ENCODE results near the gene DCAF7. TPM values are rescaled to one million over a fixed set of nuclear protein-coding genes. Genes with fewer than 3 reads are reported as not detected.

The DCAF7 gene
- total RNA-seq, 1 experiment from 2014 or later = 37.1 TPM

DNA sequence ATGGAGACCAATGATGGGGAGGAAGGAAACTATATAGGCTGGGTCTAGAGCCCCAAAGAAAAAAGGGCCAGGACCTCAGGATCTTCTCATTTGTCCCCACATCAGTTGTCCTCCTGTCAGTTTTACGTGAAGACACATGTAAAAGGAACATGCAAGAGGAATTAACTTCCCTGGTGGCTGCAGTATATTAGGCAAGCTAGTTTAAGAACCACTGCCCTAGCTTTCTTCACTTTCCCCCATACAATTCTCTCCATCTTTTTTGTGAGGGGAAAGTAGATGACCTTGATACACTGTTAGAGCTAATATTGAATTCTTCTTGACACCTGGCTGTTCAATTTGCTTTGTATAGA lies 74.2 kb downstream of the DCAF7 start:
- no peak for DNase-seq (ENCODE audit: low read depth)

DNA sequence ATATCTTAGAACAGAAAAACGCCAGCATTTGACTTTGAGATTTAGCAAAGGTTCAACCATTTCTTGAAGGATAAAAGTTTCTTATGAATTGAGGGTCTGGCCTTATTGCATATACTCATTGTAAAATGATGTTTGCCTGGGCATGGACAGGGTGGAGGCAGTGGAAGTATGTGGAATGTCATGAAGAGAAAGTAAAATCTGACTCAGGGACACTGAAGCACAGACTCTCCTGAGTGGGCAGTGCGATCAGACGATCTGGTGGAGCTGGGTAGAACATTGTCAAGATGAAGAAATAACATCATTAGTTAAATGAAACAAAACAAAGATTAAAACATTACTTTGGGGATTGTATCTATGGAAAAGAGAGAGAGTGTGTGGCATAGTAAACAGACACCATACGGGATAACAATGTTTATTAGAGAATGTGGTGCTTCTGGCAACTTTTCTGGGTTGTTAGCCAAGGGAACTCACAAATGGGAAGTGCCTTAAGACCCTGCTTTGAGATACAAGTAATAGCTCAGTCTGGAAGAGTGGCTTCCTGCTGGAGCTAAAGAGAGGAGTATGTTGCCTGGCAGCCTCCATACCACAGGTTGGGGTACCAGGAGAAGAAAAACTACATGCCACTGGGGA lies 76.4 kb downstream of the DCAF7 start:
- DNase-seq (ENCODE audit: low read depth) = no peak

DNA sequence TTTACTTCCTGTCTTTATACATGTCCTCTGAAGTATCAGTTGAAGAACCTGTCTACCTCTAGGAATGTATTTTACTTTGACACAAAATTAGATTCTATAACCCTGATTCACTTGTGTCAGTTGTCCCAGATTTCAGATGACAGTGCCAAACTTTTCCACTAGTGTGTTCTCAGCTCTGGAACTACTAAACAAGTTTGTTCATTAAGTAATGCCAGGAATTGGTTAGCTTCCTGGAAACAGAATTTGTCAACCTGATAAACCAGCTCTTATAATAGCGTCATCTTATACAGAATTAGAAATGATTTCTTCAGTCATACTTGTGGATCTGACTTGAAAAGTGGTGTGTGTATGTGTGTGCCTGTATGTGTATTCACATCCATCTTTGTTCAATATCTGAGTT lies 79.3 kb downstream of the DCAF7 start:
- DNase-seq (ENCODE audit: low read depth) = no peak

DNA sequence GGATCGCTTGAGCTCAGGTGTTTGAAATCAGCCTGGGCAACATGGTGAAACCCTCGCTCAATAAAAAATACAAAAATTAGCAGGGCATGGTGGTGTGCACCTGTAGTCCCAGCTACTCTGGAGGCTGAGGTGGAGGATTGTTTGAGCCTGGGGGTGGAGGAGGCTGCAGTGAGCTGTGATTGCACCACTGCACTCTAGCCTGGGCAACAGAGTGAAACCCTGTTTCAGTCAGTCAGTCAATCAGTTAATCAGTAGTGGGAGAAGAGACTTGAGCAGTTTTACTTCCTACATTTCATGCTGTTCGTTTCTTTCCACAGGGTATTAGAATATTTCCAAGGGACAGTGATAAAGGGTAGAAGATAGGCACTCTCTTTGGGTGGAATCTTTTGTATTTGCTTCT lies 80.8 kb downstream of the DCAF7 start:
- DNase-seq (ENCODE audit: low read depth) = no peak

DNA sequence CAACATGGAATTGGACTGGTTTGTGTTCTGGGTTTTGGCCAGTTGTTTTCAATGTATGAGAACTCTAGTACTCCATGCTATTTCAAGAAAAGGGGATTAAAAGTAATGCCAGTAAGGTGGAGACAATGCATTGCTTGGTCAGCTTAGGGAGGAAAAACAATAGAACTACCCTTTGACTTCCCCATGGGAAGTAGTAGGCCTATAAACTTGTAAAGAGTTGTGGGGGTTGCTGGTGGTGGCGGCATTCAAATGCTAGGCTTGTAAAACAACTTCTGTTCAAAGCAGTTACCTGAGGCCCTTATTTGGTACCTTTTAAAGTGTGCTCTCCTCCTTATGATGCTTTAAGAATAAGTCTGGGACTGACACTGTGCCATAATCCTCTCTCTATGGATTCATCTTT lies 81.3 kb downstream of the DCAF7 start:
- no peak for DNase-seq (ENCODE audit: low read depth)

DNA sequence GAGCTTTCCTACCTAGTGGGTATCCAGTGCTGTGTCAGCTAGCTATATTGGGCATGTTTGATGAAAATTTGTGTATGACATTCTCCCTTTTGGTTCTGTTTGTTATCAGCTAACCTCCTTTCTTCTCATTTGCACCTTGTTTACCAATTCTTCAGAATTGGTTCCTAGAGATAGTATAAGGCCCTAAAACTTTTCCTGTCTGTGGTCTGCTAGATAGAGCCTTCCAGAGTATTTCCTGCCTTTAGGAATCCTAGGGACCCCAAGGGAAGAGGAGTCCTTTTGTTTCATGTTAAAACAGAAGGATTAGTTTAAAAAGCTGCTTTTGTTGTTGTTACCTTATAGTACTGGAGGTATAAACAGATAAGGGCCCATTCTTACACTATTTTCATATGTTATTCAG lies 83.5 kb downstream of the DCAF7 start:
- DNase-seq (ENCODE audit: low read depth) = no peak

DNA sequence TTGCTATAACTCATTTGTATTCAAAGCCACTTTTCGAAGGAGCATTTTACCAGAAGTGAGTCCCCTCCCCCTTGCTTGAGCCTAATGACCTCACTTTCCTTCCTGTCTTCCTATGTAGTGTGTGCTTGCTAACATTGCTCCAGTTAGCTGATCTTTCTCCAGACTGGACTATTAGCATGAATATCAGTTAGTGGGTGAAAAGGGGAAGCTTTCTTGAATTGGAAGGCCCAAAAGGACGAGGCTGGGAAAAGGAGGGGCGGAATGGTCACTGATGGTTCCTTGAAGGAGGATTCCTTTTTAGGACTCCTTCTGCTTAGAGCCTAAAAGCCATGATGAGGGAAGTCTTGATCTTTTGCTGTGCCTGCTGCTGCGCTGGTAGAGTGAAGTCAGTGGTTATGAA lies 83.9 kb downstream of the DCAF7 start:
- DNase-seq (ENCODE audit: low read depth) = no peak

DNA sequence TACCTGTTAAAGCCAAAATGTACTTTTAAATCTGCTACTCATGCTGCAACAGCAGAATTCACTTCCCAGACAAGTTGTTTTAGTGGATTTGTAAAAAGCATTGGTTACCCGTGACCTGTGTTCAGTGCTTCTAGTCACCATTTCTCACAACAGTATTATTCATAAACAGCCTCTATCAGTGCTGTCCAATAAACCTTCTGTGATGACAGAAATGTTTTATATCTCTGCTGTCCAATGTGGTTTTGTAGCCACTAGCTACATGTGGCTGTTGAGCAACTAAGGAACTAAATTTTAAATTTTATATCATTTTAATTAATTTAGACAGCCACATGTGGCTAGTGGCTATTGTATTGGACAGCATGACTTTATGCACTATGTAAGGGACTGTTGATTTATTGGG lies 84.5 kb downstream of the DCAF7 start:
- no peak for DNase-seq (ENCODE audit: low read depth)

DNA sequence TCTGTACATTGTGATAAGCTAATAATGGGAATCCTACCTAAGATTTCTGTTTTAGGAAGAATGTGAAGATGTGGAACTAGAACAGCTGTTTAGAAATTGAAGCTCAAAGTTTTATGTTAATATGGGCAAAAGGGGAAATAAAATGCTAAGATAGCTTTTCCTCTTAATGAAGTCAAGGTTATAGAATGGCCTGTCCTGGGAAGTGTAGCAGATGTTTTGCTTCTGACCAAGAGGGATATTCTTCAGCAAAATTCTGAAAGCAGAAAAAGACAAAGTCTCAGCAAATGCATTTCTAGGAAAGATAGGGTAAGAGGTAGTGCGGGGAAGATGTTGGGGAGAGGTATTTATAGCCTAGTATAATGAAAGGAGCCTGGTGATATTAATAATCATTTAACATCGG lies 85.0 kb downstream of the DCAF7 start:
- no peak for DNase-seq (ENCODE audit: low read depth)

DNA sequence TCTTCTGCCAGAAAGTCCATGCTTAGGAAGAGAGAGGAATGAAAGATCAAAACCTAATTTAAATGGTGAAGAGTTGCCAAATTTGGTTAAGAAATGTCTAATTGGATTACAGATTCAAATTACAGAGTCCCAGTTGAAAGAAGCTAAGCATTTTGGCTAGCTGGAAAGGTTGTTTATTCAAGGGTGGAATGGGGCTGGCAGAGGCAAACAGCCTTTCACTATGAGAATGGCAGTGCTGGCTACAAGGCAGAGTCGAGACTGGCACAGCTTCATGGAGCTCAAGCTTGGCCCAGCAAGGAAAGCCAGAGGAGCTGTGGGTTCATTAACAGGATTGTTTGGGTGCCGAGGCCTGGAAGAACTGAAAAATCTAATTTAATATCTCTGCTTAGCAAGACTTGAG lies 85.5 kb downstream of the DCAF7 start:
- DNase-seq (ENCODE audit: low read depth) = no peak

DNA sequence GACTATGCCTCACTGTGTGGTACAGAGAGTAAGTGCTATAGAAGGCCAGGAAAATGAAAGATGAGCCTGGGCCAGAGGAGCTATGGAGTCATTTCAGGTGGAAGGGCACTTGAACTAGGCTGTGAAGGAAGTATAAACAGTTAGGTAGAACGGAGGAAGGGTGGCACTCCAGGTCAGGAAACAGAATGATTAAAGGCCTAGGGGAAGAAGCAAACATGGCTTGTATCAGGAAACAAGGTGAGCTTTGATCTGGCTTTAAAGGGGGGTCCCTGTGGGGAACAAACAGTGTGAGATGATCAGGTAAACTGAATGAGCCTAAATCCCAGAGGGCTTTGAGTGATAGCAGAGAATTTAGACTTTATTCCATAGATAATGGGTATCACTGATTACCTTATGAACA lies 88.8 kb downstream of the DCAF7 start:
- no peak for DNase-seq (ENCODE audit: low read depth)

DNA sequence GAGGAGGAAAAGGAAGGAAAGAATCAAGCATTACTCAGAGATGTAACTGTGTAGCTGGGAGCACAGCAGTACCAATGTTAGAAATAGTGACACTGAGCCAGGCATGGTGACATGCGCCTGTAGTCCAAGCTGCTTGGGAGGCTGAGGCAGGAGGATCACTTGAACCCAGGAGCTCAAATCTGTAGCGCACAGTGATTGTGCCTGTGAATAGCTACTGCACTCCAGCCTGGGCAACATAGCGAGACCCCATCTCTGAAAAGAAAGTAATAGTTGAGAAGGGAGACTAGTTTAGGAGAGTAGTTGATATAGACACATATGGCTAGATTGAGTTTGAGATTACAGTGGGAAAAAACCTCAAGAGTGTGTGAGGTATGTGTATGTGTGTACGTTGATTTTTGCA lies 89.8 kb downstream of the DCAF7 start:
- no peak for DNase-seq (ENCODE audit: low read depth)

DNA sequence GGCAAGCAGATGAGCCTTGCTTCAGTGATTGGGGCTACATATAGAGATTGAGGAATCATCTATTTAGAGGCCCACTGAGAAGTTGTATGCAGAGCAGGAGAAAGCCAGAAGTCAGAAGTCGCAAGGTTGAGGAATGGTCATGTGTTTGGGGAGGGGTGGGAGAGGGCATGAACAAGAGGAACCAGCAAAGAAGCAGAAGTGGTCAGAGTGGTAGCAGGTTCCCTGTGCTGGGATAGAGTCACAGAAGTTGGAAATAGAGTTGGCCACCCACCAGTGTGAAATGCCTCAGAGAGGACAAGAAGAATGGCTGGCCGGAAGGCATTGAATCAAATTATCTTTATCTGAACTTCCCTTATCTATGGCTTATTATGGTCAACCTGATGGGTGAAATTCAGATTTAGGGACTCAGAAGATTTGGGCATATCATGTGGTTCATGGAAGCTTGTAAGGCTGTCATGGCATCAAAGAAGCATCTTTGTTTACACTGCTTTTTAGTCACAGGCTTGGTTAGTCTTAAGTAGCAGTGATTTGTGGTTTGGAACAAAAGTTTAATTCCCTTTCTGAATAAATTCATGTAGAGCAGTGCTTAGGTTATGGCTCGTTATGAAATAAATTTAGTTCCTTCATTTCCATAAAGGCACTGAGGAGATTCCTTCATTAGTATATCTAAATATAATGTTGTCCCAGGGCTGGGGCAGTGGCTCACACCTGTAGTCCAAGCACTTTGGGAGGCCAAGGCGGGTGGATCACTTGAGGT lies 91.6 kb downstream of the DCAF7 start:
- DNase-seq (ENCODE audit: low read depth) = no peak

Small RNAs within 50 kb of the gene (small RNA-seq; reads per million reads assigned to genes)
- not detected for gene RNU6-288P

Other genes with a start within 250 kb of the DCAF7 start
- 0.70 and 3.2 TPM in 2 replicates for gene CYB561, start 104.2 kb upstream of the DCAF7 start, total RNA-seq (2014; rRNA removed; shearing (Covaris generic))
- gene ACE, start 73.4 kb upstream of the DCAF7 start, total RNA-seq (2014; rRNA removed; shearing (Covaris generic)) = not detected in 2 replicates
- gene KCNH6, start 27.1 kb upstream of the DCAF7 start, total RNA-seq (2014; rRNA removed; shearing (Covaris generic)) = not detected in 2 replicates
- 32.6 and 35.0 TPM in 2 replicates for gene TACO1, start 50.4 kb downstream of the DCAF7 start, total RNA-seq (2014; rRNA removed; shearing (Covaris generic))
- 26.0 and 33.1 TPM in 2 replicates for gene MAP3K3, start 71.9 kb downstream of the DCAF7 start, total RNA-seq (2014; rRNA removed; shearing (Covaris generic))
- gene LIMD2, start 149.6 kb downstream of the DCAF7 start, total RNA-seq (2014; rRNA removed; shearing (Covaris generic)) = 15.9 and 20.7 TPM in 2 replicates
- 13.2 and 13.8 TPM in 2 replicates for gene STRADA, start 191.3 kb downstream of the DCAF7 start, total RNA-seq (2014; rRNA removed; shearing (Covaris generic))
- gene CCDC47, start 223.1 kb downstream of the DCAF7 start, total RNA-seq (2014; rRNA removed; shearing (Covaris generic)) = 52.1 and 78.0 TPM in 2 replicates
- 36.9 and 44.9 TPM in 2 replicates for gene DDX42, start 223.7 kb downstream of the DCAF7 start, total RNA-seq (2014; rRNA removed; shearing (Covaris generic))

Data from HT1080 (cell line).